Stimulated activated CD8-positive, alpha-beta memory T cell treated with anti-CD3 and anti-CD28 coated beads, Interleukin-2, amount 100 ng/mL, for 1 hour (primary cell): ENCODE data around the gene CEP83.

Experiments used
- DNase-seq, 2 donors: peaks; one replicate each; pipeline ENCODE4 v3.0.0-alpha.2; 2020; ENCODE audit warnings: low read depth in 2 of 2

CEP83 gene

GRCh38 chr12:94305130-94305957 lies 154.3 kb downstream of the CEP83 start:
- DNase-seq: no peak

DNA sequence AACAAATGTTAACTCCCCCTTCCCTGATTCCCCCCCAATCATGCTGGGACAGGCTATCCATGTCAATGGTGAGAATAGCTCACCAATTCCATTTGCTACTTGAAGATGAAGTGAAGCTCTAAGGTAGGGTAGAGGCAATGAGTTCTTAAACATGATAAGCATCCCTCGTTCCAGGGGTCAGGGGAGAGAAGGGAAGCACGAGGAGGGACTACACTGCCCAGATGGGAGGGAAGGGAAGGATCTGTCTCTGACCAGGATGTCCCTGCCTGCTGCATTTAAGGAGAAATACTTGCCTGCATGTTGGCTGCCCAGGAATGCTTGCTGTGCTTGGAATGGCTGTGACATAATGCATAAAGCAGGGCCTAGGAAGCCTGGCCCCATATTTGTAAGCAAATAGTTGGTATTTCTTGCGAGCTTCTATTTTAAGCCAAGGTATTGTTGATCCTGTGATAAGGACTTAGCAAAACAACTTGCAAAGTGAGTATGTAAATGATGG lies 155.1 kb downstream of the CEP83 start:
- DNase-seq: no peak

DNA sequence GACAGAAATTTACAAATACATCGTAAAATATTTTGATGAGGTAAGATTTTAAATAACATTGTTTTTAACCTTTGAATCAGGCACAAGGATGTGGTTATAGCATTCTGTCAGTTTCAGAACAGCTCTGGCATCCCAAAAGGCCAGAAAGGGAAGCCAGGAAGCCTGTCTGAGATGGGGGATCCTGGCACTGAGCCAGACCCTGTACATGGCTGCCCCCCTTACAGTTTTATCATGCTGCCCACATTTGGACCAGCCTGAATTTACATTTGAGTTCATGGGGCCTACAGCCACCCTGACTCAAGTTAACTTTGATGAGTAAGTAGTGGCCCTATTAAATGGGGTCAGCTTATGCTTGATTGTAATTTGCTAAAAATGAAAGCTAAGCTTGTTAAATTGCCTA lies 155.7 kb downstream of the CEP83 start:
- no peak for DNase-seq

- no peak for DNase-seq
Measured at GRCh38 chr12:94299846-94300245, 159.8 kb downstream of the CEP83 start.

- no peak for DNase-seq
Measured at GRCh38 chr12:94297876-94298505, 161.7 kb downstream of the CEP83 start.

- DNase-seq: no peak
Measured at GRCh38 chr12:94297096-94297699, 162.5 kb downstream of the CEP83 start.

GRCh38 chr12:94290353-94290752 lies 169.3 kb downstream of the CEP83 start:
- DNase-seq: no peak

- DNase-seq: no peak
Measured at GRCh38 chr12:94289461-94290312, 170.0 kb downstream of the CEP83 start.

DNA sequence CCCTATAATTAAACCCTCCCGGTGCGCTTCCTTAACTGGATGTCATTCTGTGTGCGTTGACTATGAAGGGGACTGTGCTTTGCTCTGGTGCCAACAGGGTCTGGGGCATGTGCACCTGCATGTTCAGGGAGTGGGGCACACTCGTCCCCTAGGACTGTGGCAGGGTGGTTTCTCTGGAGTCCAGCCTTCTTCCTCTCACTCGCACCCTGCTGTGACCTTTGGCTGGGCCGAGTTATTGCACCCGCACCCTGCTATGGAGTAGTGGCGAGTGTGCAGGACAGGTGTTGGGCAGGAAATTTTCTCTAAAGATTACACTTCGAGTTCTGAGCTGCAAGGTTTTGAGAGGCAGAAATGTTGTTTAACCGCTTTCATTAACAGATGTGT lies 172.4 kb downstream of the CEP83 start:
- DNase-seq: no peak

DNA sequence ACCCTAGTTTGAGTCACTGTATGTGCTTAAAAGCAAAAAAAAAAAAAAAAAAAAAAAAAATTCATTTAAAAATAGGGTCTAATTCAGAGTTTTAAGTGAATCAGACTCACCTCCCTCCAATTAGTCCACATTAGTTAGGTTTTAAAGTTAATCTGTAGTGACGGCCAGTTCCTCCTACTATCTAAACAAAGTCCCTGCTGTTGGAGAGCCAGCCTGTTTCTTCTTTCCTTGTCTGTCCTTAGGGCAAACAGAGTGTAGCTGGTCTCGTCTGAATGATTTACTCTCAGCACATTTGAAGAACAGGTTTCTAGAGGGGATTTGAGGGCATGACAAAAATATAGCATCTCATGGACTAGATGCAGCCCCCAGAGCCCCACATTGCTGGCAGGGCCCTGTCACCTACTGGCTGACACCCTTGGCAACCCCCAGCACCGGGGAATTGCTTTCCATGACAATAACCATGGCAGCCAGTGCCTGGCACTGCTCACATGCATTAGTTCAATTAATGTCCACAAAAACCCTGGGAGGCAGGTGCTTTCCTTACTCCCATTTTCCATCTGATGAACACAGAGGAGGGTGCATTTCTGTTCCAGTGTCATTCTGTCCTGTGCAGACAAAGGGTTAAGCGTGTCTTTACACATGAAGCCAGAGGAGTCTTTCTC lies 173.0 kb downstream of the CEP83 start:
- no peak for DNase-seq

DNA sequence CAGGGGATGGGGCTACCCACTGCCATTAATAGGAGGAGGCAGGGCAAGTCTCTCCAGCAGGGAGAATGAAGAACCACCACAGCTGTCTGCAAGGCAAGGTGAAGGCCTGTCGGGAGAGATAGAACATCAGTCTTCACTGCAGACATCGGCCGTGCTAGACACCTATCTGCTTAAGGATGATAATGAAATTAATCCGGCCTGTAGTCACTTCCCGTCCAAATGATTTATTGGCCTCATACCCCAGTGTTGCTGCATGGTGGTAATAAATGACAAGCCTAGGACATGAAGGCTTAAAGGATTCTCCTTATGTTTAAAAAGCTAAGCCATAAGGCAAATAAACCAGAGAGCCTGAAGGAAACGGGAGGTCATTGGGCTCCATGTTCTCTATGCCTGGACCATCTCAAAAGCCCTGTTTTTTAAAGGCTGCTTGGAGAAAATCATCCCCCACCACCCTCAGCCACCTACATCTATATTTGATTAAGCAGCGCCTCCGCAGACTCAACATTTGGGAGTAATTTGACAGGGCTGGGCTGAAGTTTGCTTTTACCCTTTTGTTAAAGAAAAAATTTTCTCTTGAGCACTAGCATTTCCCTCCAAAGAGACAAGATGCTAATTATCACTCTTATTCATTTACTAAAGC lies 173.6 kb downstream of the CEP83 start:
- no peak for DNase-seq

DNA sequence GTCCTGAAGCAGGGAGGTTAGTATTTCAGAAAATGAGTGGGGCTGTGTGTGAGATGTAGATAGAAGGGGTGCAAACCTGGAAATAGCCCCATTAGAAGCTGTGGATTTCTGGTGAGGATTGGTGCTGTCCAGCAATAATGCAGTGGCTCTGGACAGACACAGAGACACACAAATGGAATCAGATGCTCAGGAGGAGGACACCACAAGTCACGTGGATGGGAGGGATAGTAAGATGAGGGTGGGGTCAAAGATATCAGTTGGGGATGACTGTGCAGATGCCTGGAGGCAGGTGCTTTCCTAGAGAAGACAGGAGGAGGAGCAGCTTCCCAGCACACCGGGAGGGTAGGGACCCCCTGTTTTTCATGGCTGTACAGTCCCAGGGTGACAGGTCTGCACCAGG lies 174.8 kb downstream of the CEP83 start:
- no peak for DNase-seq

DNA sequence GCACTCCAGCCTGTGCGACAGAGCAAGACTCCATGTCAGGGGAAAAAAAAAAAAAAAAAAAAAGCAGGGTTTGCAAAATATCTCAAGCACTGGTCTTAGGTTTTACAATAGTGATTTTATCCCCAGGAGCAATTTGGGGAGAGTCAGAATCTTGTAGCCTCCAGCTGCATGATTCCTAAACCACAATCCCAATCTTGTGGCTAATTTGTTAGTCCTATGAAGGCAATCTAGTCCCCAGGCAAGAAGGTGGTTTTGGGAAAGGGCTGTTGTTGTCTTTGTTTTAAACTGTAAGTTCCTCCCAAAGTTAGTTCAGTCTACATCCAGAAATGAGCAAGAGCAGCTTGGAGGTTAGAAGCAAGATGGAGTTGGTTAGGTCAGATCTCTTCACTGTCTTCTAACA lies 175.6 kb downstream of the CEP83 start:
- DNase-seq: no peak

- DNase-seq: peak in 1 of 2 donors; percentile 23
Measured at GRCh38 chr12:94282675-94283074, 177.0 kb downstream of the CEP83 start.

- DNase-seq: no peak
Measured at GRCh38 chr12:94280063-94280462, 179.6 kb downstream of the CEP83 start.

- no peak for DNase-seq
Measured at GRCh38 chr12:94277426-94278000, 182.2 kb downstream of the CEP83 start.

- DNase-seq: no peak
Measured at GRCh38 chr12:94276725-94277124, 182.9 kb downstream of the CEP83 start.

DNA sequence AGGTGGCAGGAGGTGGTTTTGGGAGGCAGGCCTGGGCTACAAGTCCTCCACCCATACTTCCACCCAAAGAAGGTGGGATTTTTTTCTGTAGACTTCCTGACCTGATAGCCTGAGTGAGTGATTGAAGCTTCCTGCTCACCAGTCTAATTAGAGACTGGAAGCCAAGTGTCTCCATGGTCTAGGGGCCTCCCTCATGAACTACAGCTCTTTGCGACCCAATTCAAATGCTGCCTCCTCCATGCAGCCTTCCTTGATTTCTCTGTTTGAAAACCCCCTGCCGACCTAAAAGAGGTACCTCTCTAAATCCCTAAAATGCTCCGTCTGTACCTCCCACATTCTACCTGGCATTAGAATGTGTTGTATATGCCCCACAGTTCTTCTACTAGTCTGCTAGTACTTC lies 186.4 kb downstream of the CEP83 start:
- DNase-seq: no peak

DNA sequence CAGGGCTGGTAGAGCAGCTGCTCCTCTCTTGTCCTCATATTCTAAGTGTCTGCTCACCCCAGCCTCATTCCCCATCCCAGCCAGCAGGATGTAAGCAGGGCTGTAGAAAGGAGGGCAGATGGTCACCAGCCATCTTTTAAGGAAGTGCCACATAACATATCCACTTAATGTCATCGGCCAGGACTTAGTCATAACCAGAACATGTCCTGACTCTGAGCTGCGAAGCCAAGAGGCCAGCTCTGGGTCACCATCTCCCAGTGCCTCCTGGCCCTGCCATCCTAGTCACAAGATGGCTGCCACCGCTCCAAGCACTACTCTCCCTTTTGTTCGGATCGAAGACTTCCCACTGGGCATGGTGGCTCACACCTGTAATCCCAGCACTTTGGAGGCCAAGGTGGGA lies 187.4 kb downstream of the CEP83 start:
- no peak for DNase-seq

GRCh38 chr12:94271351-94271750 lies 188.3 kb downstream of the CEP83 start:
- DNase-seq: no peak
